A673 (cell line): ENCODE results near the gene CENPU. TPM values are rescaled to one million over a fixed set of nuclear protein-coding genes. Genes with fewer than 3 reads are reported as not detected.
"Not testable (repeated sequence)": the region's sequence is repeated elsewhere in the genome, so short reads cannot be mapped to it uniquely, and the experiment has no call there.

Source experiments
- BruUV-seq: library from RNA; stranded (reverse); fragments of 400-500 nt; replicated peaks from 2 replicates; lab custom pipeline; 2021; lab: Mats Ljungman, UMichigan
- CTCF ChIA-PET: fragments of 300-600 bp; sonication (Branson Sonifier 250); formaldehyde crosslinking; loops from one replicate; lab custom pipeline; 2022; ENCODE audit warnings: antibody characterized with exemption; lab: Charles Lee
- POLR2A ChIA-PET: fragments of 300-600 bp; sonication (Branson Sonifier 250); formaldehyde crosslinking; loops from one replicate; lab custom pipeline; 2022; ENCODE audit warnings: antibody characterized with exemption; ENCODE audit not compliant: low non-redundant PET; lab: Charles Lee
- DNase-seq: peaks from one replicate; pipeline ENCODE4 v3.0.0-alpha.2; 2015; ENCODE audit warnings: low spot score
- H3K27ac ChIP-seq: fragments of 200-600 bp; sonication (generic); 2 replicates; pipeline ENCODE4 v1.5.1; 2016; ENCODE audit warnings: mixed run types, low read depth, mild to moderate bottlenecking, mixed read lengths, antibody characterized with exemption, low read length; ENCODE audit not compliant: poor library complexity, severe bottlenecking
- H3K27me3 ChIP-seq: fragments of 200-600 bp; sonication (generic); replicated peaks from 2 replicates; pipeline ENCODE4 v1.6.1; 2017; ENCODE audit warnings: mixed run types, low read depth, mild to moderate bottlenecking, mixed read lengths, antibody characterized with exemption, low read length; ENCODE audit not compliant: insufficient read depth, poor library complexity
- H3K36me3 ChIP-seq: fragments of 200-600 bp; sonication (generic); 2 replicates; pipeline ENCODE4 v1.6.1; 2016; ENCODE audit warnings: mixed run types, mild to moderate bottlenecking, mixed read lengths, antibody characterized with exemption, low read length; ENCODE audit not compliant: insufficient read depth, poor library complexity, severe bottlenecking
- H3K4me1 ChIP-seq: fragments of 200-600 bp; sonication (generic); 2 replicates; pipeline ENCODE4 v1.6.1; 2017; ENCODE audit warnings: mixed run types, mild to moderate bottlenecking, mixed read lengths, antibody characterized with exemption, low read length; ENCODE audit not compliant: insufficient read depth, poor library complexity, severe bottlenecking
- H3K4me3 ChIP-seq: fragments of 200-600 bp; sonication (generic); 2 replicates; pipeline ENCODE4 v1.5.1; 2016; ENCODE audit warnings: low read depth, mixed run types, mild to moderate bottlenecking, mixed read lengths, low read length; ENCODE audit not compliant: poor library complexity, severe bottlenecking
- H3K9me3 ChIP-seq: fragments of 200-600 bp; sonication (generic); 2 replicates; pipeline ENCODE4 v1.6.1; 2016; ENCODE audit warnings: mixed run types, low read depth, mild to moderate bottlenecking, mixed read lengths, antibody characterized with exemption, low read length; ENCODE audit not compliant: poor library complexity, severe bottlenecking
- CTCF ChIP-seq: fragments of 300-800, 200-600 bp; sonication (generic); conservative IDR thresholded peaks from 2 replicates; pipeline ENCODE4 v1.5.1; 2017; ENCODE audit warnings: low read depth, mild to moderate bottlenecking, antibody characterized with exemption, low read length, moderate library complexity, mixed read lengths
- EZH2 ChIP-seq: fragments of 200-600 bp; sonication (generic); IDR thresholded peaks from 2 replicates; pipeline ENCODE4 v1.6.1; 2017; ENCODE audit warnings: borderline replicate concordance, low read depth, mild to moderate bottlenecking, mixed read lengths, antibody characterized with exemption, low read length; ENCODE audit not compliant: poor library complexity, severe bottlenecking
- intact Hi-C: fragments of 100-400 bp; cut with micrococcal nuclease; formaldehyde crosslinking; loops from one replicate; pipeline ENCODE4 v1.10.0; 2022; ENCODE audit not compliant: unreplicated experiment
- total RNA-seq: library from RNA; stranded (reverse); gene quantifications from 2 replicates; pipeline ENCODE4 v1.2.3, GENCODE V29; 2021

Gene CENPU
- total RNA-seq, 1 experiment from 2014 or later, result 87.3 TPM

- intact Hi-C loops, result no loop called here
- TF ChIP-seq EZH2 (no peak), CTCF (no peak)
- Histone ChIP-seq H3K27me3 (no peaks in the 10 kb centered on the region), H3K9me3 (no peaks in the 10 kb centered on the region), H3K36me3 (peaks cover 22% of the 10 kb centered on the region), H3K4me1 (no peaks in the 10 kb centered on the region), H3K27ac (no peak overlapping the region), H3K4me3 (no peak overlapping the region)
- no peak for DNase-seq
- no TSS peak for BruUV-seq
- POLR2A ChIA-PET, result no interaction called here
- CTCF ChIA-PET, result no interaction called here
Observed at GRCh38 chr4:184657144-184657543, 76.8 kb downstream of the CENPU start.

GRCh38 chr4:184655889-184656869 lies 77.7 kb downstream of the CENPU start:
- intact Hi-C loops, result no loop called here
- POLR2A ChIA-PET, result no interaction called here
- H3K27ac ChIP-seq, result no peak overlapping the region
- DNase-seq, result no peak
- H3K4me1 ChIP-seq, result peaks cover 3% of the 10 kb centered on the region
- TF ChIP-seq CTCF, result no peak
- no peak for TF ChIP-seq EZH2
- BruUV-seq, result no TSS peak
- CTCF ChIA-PET, result no interaction called here
- no peaks in the 10 kb centered on the region for H3K27me3 ChIP-seq
- peaks cover 16% of the 10 kb centered on the region for H3K36me3 ChIP-seq
- H3K9me3 ChIP-seq, result no peaks in the 10 kb centered on the region
- no peak overlapping the region for H3K4me3 ChIP-seq

- no peak for TF ChIP-seq CTCF
- TF ChIP-seq EZH2, result no peak
- intact Hi-C loops, result no loop called here
- H3K4me3 ChIP-seq, result no peak overlapping the region
- H3K4me1 ChIP-seq, result peaks cover 11% of the 10 kb centered on the region
- H3K27ac ChIP-seq, result no peak overlapping the region
- POLR2A ChIA-PET, result no interaction called here
- peak; percentile 41 for DNase-seq
- no TSS peak for BruUV-seq
- no peaks in the 10 kb centered on the region for H3K27me3 ChIP-seq
- CTCF ChIA-PET, result no interaction called here
- no peaks in the 10 kb centered on the region for H3K9me3 ChIP-seq
- H3K36me3 ChIP-seq, result peaks cover 6% of the 10 kb centered on the region
Observed at GRCh38 chr4:184653650-184654049, 80.2 kb downstream of the CENPU start.

GRCh38 chr4:184652681-184653080 lies 81.2 kb downstream of the CENPU start:
- intact Hi-C loops, CTCF ChIA-PET, POLR2A ChIA-PET: not testable (repeated sequence)

More at GRCh38 chr4:184652681-184653080, 81.2 kb downstream of the CENPU start:
- H3K27ac ChIP-seq, H3K27me3 ChIP-seq, H3K36me3 ChIP-seq, BruUV-seq, H3K9me3 ChIP-seq, H3K4me3 ChIP-seq, DNase-seq: not testable (repeated sequence)
- peaks cover 12% of the 10 kb centered on the region for H3K4me1 ChIP-seq
